Measurements from ENCODE around the gene FLVCR2.

The FLVCR2 gene

GRCh38 chr14:75547552-75548250 is 30.7 kb upstream of the FLVCR2 start:
- TF ChIP-seq, protein P1, sequence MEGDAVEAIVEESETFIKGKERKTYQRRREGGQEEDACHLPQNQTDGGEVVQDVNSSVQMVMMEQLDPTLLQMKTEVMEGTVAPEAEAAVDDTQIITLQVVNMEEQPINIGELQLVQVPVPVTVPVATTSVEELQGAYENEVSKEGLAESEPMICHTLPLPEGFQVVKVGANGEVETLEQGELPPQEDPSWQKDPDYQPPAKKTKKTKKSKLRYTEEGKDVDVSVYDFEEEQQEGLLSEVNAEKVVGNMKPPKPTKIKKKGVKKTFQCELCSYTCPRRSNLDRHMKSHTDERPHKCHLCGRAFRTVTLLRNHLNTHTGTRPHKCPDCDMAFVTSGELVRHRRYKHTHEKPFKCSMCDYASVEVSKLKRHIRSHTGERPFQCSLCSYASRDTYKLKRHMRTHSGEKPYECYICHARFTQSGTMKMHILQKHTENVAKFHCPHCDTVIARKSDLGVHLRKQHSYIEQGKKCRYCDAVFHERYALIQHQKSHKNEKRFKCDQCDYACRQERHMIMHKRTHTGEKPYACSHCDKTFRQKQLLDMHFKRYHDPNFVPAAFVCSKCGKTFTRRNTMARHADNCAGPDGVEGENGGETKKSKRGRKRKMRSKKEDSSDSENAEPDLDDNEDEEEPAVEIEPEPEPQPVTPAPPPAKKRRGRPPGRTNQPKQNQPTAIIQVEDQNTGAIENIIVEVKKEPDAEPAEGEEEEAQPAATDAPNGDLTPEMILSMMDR (IDR thresholded peaks at IDR 0.05): no peak

DNA sequence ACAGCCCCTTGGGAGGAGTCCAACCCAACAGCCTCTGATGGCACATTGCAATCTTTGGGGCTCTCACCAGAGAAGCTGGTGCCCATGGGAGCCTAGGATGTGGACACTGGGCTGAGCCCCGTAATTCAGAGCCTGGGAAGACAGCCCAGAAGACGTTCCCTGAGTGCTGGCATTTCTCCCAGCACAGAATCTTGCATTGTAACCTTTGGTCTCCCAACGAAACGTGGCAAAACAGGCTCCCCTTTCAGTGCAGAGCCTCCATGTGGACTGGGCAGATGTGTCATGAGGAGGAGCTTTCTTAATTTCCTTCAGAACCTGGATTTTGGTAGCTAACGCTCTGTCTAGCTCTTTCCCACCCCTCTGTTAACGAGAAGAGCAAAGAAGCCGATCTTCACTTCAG is 29.9 kb upstream of the FLVCR2 start:
- TF ChIP-seq, protein P1 (IDR thresholded peaks at IDR 0.05): no peak

- TF ChIP-seq, protein P1 (IDR thresholded peaks at IDR 0.05): no peak
Measured at GRCh38 chr14:75549169-75549568, 29.3 kb upstream of the FLVCR2 start.

GRCh38 chr14:75551021-75551420 is 27.4 kb upstream of the FLVCR2 start:
- TF ChIP-seq, protein P1 (IDR thresholded peaks at IDR 0.05): no peak

DNA sequence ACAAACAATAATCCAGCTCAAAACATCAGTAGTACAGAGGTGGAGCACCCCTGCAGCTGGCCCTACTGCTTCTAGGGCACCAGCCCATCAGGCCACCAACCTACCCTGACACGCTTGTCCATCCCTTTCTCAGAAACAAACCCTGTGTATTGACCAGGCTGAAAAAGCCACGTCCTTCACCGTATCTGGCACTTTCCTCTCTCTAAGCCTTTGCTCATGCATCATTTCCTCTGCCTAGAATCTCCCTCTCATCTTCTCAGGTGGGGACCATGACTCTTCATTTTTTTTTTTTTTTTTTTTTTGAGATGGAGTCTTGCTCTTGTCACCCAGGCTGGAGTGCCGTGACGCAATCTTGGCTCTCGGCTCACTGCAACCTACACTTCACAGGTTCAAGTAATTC is 25.3 kb upstream of the FLVCR2 start:
- TF ChIP-seq, protein P1 (IDR thresholded peaks at IDR 0.05): no peak

- TF ChIP-seq, protein P1 (IDR thresholded peaks at IDR 0.05): no peak
Measured at GRCh38 chr14:75553761-75554364, 24.6 kb upstream of the FLVCR2 start.

DNA sequence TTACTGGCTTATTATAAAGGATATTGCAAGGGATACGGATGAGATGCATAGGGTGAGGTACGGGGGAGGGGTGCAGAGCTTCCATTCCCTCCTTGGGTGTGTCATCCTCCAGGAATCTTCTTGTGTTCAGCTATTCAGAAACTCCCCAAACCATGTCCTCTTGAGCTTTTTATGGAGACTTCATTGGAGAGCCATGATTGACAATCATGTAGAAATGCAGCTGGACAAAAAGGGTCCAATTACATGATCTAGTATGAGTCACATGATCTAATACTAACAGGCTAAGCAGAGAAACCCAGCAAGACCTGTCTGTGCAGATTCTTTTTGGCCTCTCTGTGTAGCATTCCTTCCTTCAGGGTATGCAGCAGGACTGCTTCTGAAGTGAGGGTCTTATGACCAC is 23.9 kb upstream of the FLVCR2 start:
- TF ChIP-seq, protein P1 (IDR thresholded peaks at IDR 0.05): no peak

Data from LNCAP (cell line).